NB4 (cell line): ENCODE data around the gene IL1A.

Experiments
- CTCF ChIP-seq: IDR thresholded peaks from one replicate; pipeline ENCODE4 v1.5.1; 2012; ENCODE audit warnings: low read depth, low read length
- MYC ChIP-seq: IDR thresholded peaks from 2 replicates; pipeline ENCODE4 v1.6.1; 2011; ENCODE audit warnings: low read depth, low read length
- POLR2A ChIP-seq: IDR thresholded peaks from 2 replicates; pipeline ENCODE4 v1.6.1; 2011; ENCODE audit warnings: mild to moderate bottlenecking; ENCODE audit not compliant: insufficient read length; ENCODE audit errors: extremely low read depth
- TF ChIP-seq, protein P1 (sequence below): IDR thresholded peaks from 2 replicates; pipeline ENCODE4 v1.6.1; 2011; ENCODE audit warnings: low read depth, low read length

- TF ChIP-seq CTCF (no peak), MYC (no peak), POLR2A (no peak)
- TF ChIP-seq, protein P1, sequence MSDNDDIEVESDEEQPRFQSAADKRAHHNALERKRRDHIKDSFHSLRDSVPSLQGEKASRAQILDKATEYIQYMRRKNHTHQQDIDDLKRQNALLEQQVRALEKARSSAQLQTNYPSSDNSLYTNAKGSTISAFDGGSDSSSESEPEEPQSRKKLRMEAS = no peak
Measured at GRCh38 chr2:112783187-112783714, 1.0 kb downstream of the IL1A start.
